GM18507 (cell line): Measurements from ENCODE around the gene EVA1A.
"Not testable (repeated sequence)": the region's sequence is repeated elsewhere in the genome, so short reads cannot be mapped to it uniquely, and the experiment has no call there.

ENCODE experiments used
- DNase-seq: peaks from one replicate; pipeline ENCODE4 v3.0.0; 2011; ENCODE audit warnings: low read depth; ENCODE audit not compliant: insufficient read length; ENCODE audit errors: extremely low spot score
- FAIRE-seq: peaks from 2 replicates; lab custom pipeline; 2011; peaks lifted over from hg19 to GRCh38; lab: Jason Lieb, UNC

The EVA1A gene

DNA sequence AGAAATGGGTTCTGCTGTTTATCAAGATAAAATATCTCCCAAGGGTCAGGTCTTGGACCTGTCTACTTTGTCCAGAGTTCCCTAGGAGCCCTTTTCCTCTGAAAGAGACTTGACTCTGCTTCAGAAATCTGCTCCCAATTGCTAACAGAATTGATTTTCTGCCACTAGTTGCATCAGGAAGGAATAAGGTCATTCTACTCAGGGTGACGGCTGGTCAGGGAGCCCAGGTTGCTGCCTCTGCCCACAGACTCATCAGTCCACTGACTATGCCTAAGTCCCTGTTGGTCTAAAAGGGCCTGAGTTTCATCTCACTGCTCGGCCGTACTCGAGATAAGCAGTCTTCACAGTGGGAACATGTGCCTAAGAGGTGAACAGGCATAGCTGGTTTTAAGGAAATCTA lies 61.2 kb downstream of the EVA1A start:
- no peak for FAIRE-seq
- DNase-seq = no peak

DNA sequence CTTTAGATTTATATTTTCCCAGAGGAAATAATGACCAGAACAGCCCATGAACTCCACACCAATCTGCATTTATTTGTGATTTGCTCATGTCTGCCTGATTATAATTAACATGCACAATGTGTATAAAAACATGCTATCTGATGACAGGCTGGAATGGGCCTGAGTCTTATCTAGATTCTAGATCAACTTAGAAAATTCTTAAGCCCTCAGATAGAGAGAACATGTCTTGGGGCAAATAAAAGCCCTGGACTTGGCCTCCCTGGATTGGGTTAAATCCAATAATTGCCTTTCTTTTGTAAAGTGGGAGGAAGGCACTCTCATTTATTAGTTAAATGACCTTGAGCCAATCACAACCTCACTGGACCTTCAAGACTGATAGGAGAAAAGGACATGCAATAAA lies 61.8 kb downstream of the EVA1A start:
- FAIRE-seq (no peak), DNase-seq (no peak)

DNA sequence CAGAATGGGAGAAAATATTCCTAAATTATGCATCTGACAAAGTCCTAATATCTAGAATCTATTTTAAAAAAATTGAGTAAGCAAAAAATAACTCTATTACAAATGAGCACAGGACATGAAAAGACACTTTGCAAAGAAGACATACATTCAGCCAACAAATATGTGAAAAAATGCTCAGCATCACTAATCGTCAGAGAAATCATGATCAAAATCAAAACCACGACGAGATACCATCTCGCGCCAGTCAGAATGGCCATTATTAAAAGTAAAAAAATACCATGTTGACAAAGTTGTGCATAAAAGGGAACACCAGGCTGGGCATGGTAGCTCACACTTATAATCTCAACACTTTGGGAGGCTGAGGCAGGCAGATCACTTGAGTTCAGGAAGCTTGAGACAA lies 63.5 kb downstream of the EVA1A start:
- FAIRE-seq (no peak), DNase-seq (no peak)

DNA sequence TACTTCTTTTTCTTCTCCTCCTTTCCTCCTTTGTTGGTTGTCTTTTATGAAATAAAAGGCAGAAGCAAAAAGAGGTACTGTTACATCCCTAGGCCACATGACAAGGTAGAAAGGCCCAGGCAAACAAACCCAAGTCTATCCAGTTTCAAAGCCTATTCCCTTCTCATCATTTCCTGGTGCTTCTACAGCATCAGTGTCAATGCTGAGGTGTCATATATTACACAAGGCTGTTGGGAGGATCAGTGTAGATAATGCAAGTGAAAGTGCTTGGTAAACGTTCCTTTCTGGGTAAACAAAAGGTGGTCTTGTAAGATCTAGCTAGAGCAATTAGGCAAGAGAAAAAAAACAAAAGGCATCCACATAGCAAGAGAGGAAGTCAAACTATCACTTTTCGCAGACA lies 64.9 kb downstream of the EVA1A start:
- no peak for DNase-seq
- FAIRE-seq = no peak

DNA sequence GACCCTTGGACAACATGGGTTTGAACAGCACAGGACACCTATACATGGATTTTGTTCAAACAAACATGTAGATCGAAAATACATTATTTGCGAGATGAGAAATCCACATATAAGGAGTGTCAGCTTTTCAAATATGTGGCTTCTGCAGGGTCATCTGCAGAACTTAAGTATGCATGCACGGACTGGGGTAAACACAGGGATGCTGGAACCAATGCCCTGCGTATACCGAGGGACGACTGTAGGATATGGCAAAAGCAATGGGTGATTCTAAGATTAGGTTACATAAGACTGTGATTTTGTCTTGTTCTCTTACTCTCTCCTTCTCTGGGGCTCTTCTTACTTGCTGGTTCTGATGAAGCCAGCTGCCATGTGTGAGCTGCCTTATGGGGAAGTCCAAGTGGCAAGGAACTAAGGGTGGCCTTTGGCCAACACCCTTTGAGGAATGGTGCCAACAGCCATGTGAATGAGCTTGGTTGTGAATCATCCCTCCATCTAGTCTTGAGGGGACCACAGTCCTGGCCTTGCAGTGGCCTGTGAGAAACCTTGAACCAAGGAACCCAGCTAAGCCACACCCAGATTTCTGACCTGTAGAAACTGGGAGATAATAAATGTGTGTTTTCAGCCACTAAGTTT lies 66.5 kb downstream of the EVA1A start:
- FAIRE-seq (no peak), DNase-seq (no peak)

DNA sequence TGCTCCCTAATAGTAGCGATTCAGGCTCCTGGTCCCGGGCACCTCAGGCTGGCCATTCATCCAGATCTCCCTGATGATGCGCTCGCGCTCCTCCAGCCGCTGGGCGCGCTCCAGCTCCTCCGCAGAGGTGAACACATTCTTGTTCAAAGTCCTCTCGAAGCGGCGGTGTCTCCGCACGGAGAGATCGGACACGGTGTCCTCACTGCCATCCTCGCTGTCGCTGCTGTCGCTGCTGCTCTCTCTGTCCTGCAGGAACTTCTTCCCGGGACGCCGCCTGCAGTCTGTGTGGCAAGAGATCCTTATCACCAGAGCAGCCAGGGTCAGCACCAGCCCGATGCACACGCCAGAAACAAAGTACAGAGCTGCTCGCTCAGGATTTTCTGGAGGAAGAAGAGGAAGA lies 67.5 kb downstream of the EVA1A start:
- no peak for DNase-seq

DNA sequence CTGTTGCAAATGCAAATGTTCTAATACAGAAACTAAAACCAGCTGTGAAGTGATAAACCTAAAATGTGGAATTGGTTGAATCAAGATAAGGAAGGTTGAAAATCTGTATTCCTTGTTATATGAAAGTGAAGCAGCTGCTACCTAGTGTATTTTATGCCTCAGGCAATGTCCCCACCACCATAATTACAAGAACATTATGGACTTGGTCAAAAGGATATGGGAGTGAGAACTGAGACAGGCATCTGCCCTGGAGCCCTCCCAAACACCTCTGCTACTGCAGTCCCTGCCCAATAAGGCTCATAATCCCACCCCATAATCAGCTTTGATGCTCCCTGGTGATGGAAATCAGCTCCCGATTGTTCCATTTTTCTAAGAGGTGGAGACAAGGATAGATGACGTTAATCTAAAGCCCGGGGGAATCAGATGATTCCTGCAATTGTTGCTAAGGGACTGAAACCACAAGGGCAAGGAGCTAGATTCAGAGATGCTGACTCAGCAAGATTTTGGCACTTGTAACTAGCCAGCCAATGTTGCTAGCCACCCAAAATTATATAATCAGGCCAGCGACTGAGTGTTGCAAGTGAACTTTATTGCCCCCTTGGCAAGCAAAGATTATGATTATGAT lies 69.5 kb downstream of the EVA1A start:
- no peak for FAIRE-seq
- DNase-seq = no peak

More for the DNA sequence above, 67.5 kb downstream of the EVA1A start:
- no peak for FAIRE-seq

DNA sequence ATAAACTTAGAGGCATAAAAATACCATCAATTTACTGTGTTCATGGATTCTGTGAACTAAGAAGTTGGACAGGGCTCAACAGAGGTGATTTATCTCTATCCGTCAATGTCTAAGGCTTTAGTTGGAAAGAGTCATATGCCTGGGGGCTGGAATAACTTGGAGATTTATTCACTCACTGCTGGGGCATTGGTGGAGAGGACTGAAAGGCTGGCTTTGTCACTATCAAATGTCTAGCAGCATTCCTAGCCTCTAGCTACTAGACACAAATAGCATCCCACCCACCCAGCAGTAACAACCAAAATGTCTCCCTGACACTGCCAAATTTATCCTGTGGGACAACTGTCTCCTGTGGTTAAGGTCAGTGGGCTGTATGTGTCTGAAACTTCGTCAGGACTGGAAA lies 71.0 kb downstream of the EVA1A start:
- DNase-seq (no peak), FAIRE-seq (no peak)

DNA sequence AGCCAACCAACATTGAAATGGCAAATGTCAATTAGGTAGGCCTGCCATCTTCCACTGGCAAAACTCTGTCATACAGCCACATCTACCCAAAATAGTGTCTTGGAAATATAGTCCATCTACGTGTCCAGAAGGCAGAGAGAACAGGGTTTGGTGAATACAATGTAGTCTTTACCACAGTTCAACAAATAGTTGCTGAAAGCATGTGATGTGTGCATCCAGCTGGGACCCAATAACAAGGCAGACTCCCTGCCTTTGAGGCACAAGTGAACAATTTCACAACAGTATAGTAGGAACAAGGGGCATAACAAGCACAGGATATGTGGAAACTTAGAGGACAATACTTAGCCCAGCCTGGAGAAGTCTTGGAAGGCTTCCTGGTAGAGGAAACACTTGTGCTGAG lies 72.6 kb downstream of the EVA1A start:
- no peak for DNase-seq
- no peak for FAIRE-seq

DNA sequence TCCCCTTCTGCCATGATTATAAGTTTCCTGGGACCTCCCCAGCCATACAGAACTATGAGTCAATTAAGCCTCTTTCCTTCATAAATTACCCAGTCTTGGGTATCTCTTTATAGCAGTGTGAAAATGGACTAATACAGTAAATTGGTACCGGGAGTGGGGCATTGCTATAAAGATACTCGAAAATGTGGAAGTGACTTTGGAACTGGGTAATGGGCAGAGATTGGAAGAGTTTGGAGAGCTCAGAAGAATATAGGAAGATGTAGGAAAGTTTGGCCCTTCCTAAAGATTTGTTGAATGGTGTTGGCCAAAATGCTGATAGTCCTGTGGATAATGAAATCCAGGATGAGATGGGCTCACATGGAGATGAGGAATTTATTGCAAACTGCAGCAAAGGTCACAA lies 74.0 kb downstream of the EVA1A start:
- FAIRE-seq, DNase-seq: not testable (repeated sequence)

DNA sequence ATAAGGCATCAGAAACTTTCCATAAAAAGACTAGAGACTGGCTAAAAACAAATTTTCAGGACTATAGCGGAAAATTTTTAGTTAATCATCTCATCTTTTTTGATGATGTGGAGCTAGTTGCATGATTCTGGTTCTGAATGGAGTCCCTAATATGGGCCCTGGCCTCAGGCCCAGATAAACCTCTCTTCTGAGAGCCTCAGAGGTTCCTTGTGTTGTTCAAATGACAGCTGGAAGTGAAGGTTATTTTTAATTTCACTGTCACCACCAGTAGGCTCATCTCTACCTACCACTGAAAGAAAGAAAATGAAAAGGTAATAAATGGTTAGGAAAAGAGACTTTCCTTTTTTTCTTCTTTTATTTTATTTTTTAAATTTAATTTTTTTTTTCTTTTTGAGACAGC lies 75.9 kb downstream of the EVA1A start:
- DNase-seq = no peak
- no peak for FAIRE-seq

DNA sequence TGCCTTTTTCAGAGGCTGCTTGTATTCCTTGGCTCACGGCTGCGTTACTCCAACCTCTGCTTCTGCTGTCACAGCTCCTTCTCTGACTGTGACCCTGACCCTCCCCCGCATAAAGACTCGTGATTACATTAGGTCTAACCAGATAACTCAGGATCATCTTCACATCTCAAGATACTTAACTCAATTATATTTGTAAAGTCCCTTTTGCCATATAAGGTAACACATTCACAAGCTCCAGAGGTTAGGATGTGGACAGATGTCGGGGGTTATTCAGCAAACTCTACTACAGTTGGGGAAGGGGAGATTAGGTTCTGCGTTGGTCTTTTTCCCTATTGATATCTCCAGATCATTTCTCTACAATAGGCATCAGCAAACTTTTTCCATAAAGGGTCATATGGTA lies 76.9 kb downstream of the EVA1A start:
- no peak for DNase-seq
- no peak for FAIRE-seq

DNA sequence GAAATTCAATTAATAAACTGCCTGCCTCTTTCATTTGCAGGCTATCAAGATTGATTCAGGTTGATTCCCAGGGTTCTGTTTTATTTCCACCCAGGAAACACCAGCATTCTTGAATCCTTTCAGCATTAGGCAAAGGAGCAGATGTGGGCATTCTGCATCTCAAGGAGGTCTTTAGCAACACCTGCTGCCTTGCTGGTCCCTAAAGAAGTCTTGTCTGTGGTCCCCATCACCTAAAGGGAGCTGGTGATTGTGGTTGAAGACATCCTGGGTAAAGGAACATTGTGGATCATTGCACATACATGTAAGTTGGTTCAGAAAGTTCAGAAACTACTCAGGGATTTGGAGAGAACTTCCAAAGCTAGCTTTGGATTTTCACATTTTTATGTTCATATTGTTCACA lies 78.3 kb downstream of the EVA1A start:
- FAIRE-seq (no peak), DNase-seq (no peak)

DNA sequence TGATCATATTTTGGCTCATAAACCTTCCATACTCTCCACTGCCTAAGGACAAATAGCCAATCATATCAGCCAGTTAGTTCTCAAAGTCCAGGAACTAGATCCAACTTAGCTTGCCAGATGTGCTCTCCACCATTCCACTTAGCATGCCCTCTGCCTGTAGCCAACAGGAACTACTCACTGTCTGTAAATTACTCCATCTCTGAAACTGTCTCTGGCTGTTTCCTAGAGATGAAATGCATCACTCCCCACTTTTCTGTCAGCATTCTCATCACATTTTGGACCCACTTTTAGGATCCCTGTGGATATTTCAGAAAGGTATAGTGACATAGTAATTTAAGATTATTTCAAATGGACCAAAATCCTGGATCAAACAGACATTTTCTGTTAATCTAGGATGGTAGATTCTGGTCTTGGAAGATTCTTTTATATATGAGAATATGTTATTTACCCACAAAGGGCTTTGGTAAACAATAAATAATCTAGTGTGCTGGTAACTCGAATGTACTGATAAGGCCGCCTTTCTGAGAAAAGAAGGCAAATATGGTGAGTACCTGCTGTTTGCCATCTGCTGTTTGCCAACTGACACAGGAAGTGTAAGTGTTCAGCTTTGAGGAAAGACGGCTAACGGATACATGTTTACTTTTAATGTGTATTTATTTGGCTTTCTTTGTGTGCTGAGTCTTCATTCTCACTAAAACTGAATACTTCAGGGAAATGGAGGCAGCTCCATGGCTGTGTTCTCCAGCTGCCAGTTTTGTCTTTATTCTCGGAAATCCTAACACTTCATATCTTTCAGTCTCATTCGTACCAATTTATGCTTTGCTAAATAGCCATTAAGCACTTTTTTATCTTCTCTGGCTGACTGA lies 79.5 kb downstream of the EVA1A start:
- FAIRE-seq (no peak), DNase-seq (no peak)

DNA sequence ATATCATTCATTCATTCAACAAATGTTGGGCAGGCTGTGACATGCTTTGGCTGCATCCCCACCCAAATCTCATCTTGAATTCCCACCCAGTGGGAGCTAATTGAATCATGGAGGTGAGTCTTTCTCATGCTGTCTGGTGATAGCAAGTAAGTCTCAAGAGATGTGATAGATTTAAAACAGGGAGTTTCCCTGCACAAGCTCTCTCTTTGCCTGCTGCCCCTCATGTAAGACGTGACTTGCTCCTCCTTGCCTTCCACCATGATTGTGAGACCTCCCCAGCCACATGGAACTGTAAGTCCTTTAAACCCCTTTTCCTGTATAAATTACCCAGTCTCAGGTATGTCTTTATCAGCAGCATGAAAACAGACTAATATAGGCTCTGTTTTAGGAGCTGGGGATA lies 83.0 kb downstream of the EVA1A start:
- not testable (repeated sequence) for FAIRE-seq, DNase-seq

DNA sequence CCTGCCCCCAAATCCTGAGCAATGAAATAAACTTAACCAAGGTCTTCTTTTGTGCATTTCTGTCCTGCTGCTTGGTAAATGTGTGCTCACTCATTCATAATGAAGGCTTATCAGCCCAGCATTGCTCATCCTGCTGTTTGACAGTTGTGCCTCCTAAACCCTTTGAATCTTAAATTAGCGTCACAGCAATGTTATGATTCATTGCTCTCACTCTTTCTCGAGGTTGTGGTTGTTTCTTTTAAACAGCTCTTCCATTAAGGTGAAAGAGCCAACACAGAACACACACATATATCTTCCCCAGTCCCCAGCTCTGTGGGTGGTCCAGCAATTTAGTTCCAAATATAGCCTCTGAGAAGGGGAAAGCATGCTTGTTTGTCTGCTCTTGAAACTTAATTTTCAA lies 84.0 kb downstream of the EVA1A start:
- DNase-seq (no peak), FAIRE-seq (no peak)

DNA sequence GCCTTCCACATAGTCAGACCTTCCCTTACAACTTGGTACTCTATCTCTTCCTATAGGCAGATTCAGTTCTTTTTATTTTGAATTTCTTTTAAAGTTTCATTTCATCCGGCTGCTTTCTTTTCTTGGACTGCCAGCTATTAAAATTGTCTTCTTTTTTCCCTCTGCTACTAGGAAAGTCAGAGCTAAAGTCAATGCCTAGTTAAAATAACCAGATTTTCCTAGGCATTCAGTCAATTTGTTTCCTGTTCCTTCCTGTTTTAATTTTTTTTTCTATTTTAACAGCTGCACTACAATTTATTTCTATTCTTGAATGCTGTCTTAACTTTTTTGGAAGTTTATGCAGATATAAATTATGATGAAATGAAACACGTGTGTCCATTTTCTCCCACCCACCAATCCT lies 84.8 kb downstream of the EVA1A start:
- FAIRE-seq (no peak), DNase-seq (no peak)

DNA sequence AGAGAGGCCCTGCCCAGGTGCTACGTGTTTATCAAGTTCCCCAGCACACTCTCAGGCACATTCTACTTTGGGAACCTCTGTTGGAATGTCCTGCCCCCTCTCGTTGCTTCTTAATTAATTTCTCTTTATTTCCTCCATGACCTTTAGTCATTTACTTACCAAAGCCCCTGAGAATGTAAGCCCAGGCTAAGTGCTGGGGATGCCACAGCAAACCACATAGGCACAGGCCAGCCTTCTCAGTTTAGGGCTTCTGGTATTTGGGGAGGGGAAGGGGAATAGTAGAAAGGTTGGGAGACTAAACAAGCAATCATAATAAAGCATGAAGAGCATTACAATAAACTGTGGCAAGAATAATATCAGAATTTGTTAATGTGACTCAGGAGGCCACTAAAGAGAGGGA lies 85.7 kb downstream of the EVA1A start:
- DNase-seq (no peak), FAIRE-seq (no peak)

DNA sequence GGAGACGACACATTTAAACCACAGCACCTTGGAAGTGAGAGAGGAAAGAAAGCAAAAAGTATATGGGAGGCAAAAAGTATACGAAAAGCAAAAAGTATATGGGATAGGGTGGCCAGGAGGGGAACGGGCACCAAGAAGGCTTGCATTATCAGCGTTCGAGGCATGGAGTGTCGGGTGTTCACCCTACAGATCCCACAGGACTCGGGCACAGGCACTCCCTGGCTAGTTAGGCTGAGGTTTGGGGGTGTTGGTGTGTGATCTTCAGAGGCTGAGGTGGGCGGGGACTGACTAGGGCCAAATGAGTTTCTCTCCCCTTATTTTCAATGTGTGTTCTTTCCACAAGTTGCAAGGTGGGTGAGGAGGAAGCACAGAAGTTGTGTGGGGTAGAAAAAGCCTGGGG lies 86.6 kb downstream of the EVA1A start:
- DNase-seq (no peak), FAIRE-seq (no peak)

DNA sequence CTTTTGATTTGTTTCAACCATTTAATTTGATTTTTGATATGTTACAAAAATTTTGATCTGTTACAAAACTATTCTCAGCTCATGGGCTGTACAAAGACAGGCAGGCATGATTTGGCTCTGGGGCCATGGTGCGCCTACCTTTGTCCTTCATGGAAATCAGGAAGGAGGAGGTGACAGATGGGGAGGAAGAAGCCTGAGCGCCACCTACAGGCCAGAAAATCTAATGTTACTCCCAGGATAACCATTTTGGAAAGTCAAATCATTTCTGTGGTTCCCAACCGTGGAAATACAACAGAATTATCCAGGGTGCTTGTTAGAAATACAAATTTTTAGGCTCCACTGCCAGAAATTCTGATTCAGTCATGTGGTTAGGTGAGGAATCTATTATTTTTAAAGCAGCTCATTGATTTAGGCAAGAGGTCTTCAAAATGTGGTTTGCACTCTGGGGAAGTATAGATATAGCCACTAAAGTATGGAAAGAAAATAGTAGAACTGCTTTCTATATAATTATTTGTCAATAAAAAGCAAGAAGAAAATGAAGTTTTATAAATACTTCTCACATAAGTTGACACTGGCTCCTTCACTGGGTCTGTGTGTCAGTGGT lies 93.9 kb downstream of the EVA1A start:
- DNase-seq = no peak
- FAIRE-seq = peak; percentile 74
